ENCODE results near the gene CPA3.

Gene CPA3

DNA sequence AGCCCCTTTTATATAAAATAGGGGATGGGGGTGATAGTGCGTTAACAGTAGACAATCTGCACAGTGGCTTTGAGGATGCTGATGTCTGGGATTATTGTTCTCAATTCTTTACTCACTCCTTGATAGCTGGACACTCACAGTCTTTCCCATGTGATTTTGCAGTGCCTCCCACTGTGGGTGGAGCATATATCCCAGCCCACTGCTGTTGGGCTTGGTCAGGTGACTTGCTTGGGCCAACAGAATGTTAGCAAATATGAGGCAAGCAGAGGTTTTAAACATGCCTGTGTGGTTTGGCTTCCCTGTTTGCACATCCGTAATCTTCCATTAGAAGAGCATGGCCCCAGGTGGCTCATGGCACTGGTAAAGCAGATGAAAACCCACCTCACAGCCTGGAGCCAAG is 46.5 kb downstream of the CPA3 start:
- no peak for TF ChIP-seq CTCF (IDR thresholded peaks at IDR 0.05; ENCODE audit: borderline replicate concordance, insufficient read depth, low read depth, low read length)
- H3K4me3 ChIP-seq (ENCODE audit: low read depth, low read length), result no peak overlapping the region

- H3K4me3 ChIP-seq (ENCODE audit: low read depth, low read length), result no peak overlapping the region
- no peak for TF ChIP-seq CTCF (IDR thresholded peaks at IDR 0.05; ENCODE audit: borderline replicate concordance, insufficient read depth, low read depth, low read length)
Observed at GRCh38 chr3:148914936-148915690, 50.0 kb downstream of the CPA3 start.

DNA sequence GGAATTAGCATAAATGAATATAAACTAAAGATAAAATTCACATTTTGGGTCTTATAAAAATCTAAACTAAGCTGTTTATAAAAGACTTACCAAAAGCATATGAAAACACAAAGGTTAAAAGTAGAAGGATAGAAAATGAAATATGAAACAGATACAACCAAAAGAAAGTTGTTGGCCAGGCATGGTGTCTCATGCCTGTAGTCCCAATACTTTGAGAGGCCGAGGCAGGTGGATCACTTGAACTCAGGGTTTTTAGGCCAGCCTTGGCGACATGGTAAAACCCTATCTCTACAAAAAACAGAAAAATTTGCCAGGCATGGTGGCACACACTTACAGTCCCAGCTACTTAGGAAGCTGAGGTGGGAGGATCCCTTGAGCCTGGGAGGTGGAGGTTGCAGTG is 51.0 kb downstream of the CPA3 start:
- H3K4me3 ChIP-seq (ENCODE audit: low read depth, low read length), result no peak overlapping the region
- TF ChIP-seq CTCF (IDR thresholded peaks at IDR 0.05; ENCODE audit: borderline replicate concordance, insufficient read depth, low read depth, low read length), result no peak

GRCh38 chr3:148922467-148922866 is 57.4 kb downstream of the CPA3 start:
- TF ChIP-seq CTCF (IDR thresholded peaks at IDR 0.05; ENCODE audit: borderline replicate concordance, insufficient read depth, low read depth, low read length), result no peak
- H3K4me3 ChIP-seq (ENCODE audit: low read depth, low read length), result no peak overlapping the region

- TF ChIP-seq CTCF (IDR thresholded peaks at IDR 0.05; ENCODE audit: borderline replicate concordance, insufficient read depth, low read depth, low read length), result no peak
- no peak overlapping the region for H3K4me3 ChIP-seq (ENCODE audit: low read depth, low read length)
Observed at GRCh38 chr3:148923592-148923991, 58.5 kb downstream of the CPA3 start.

- TF ChIP-seq CTCF (IDR thresholded peaks at IDR 0.05; ENCODE audit: borderline replicate concordance, insufficient read depth, low read depth, low read length), result no peak
Observed at GRCh38 chr3:148924562-148924961, 59.5 kb downstream of the CPA3 start.

DNA sequence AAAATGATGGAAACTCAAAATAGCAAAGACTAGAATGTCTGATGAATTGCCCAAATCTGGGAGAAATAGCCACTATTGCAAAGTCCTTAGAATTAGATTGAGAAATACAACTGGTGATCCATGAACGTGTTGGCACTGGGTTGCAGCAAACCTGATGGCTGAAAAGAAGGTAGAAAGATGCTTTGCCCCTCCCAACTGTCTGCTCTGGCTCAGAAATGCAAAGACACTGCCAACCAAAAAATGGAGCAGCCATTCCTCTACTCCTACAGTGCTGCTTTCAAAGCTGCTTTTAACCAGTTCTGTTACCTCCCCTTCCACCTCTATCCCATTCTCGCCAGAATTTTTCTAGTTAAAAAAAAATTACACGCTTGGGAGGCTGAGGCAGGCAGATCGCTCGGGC is 60.7 kb downstream of the CPA3 start:
- TF ChIP-seq CTCF (IDR thresholded peaks at IDR 0.05; ENCODE audit: borderline replicate concordance, insufficient read depth, low read depth, low read length), result no peak
- no peak overlapping the region for H3K4me3 ChIP-seq (ENCODE audit: low read depth, low read length)

More at GRCh38 chr3:148924562-148924961, 59.5 kb downstream of the CPA3 start:
- no peak overlapping the region for H3K4me3 ChIP-seq (ENCODE audit: low read depth, low read length)

Measured in GM12875 (cell line).